HS-5 (cell line): ENCODE results near the gene P2RY2.
"Not testable (repeated sequence)": the region's sequence is repeated elsewhere in the genome, so short reads cannot be mapped to it uniquely, and the experiment has no call there.

Source experiments
- DNase-seq: peaks from one replicate; pipeline ENCODE4 v3.0.0-alpha.2; 2012; ENCODE audit warnings: low read depth

The P2RY2 gene

DNA sequence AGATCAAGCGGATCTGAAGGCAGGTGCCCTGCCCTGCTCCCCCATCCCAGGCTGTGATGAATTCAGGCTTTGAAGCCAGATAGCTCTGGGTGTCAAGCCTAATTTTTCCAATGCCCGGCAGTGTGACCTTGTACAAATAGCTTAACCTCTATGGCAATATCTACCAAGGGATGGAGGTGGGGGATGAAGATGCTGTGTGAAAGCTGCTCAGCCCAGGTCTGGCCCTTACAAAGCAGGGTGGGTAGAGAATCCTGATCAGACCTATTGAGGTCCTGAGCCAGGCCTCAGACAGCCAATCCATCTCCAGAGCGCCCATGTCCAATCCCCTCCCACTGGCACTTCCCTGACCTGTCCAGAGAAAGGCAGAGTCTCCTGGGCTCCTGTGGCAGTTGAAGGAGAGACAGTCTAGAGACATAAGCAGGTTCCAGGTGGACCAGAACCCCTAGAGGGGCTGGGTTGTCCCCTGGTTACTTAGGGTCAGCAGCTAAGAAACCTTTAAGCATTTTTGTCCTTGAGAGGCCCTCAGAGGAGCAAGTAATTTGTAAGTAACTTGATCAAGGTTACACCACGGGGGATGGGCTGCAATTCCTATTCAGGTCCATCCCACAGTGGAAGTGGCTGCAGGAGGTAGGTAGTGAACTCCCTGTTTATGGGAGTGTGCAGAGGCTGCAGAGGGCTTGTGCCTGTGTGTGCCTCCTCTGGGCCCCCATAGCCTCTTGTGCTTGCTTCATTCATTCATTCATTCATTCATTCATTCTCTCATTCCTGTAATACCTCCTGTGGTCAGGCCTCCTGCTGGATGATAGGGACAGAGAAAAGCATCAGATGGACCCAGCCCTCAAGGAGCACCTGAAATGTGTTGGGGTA, 10.4 kb downstream of the P2RY2 start:
- no peak for DNase-seq

DNA sequence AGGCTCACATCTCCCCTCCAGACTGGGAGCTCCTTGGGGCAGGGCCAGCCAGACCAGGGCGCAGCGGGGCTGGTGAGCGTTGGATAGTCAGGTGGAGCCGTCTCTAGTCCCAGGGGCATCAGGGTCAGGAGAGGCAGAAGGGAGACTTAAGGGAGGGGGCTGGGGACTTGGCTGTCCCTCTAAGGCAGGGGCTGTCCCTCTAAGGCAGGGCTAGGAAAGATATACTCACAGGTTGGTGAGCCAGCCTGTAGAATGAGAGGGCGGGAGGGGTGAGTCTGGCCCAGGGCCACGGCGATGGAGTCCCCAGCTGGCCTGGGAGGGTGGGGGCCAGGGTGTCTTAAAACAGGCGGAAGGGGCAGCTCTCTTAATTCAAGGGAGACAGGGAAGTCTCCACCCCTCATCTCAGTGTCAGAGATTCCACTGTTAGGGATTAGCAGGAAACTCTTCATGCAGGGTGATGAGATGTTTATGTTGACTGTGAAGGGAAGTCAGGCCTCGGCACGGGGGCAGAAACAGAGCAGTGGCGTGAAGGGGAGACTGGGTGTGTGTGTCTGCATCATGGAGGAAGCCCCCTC, 11.3 kb downstream of the P2RY2 start:
- no peak for DNase-seq

DNA sequence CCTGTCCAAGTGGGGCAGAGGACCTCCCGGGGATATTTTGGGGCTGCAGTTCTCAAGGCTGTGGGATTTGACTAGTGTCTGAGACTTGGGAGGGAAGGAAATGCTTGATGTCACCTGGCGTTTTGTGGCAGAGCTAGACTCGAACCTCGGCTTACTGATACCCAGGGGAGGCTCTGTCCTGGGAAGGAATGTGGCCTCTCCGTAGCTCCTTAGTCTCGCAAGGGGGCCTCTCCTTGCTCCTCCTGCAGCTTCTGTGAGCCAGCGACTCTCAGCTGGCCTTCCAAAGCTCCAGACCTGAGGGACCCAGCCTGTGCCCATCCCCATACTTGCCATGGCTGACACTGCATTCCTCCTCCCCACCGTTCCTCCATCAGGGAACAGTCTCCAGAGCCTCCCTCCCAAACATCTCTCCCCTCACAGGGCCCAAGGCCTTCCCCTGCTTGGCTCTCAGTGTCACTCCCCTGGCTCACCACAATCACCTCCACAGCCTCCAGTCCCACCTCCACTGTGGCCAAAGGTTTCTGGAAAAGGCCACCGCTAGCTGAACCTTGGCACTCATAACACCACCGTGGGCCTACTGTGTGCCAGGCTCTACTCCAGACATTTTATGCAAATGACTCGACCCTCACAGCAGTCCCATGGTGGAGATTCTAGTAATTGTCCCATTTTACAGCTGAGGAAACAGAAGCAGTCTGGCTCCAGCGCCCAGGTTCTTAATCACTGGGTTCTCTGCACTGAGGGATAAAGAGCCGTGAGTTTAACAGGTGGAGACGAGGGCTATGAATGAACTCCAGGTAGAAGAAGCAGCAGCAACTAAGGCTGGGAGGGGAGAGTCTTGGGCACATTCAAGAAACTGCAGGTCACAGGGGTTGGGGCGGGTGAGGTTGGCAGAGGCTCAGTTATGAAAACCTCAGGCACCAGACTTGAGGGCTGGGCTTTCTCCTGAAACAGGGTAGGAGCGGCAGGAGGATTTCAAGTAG, 12.1 kb downstream of the P2RY2 start:
- DNase-seq: no peak

DNA sequence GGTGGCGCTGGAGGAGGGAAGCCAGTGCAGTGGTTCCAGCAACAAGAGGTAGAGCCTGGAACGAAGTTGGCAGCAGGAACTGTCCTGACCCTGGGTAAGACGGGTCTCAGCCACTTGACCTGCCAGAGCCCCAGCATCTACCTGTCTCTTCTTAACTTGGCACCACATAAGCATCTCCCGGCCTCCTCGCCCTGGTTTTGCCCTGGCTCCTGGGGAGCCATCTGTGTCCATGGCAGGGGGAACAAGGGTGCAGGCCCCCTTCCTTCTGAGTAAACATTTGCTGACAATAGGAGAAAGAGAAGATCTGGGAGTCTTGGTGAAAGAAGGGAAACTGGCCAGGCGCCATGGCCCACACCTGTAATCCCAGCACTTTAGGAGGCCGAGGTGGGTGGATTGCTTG, 12.8 kb downstream of the P2RY2 start:
- no peak for DNase-seq

DNA sequence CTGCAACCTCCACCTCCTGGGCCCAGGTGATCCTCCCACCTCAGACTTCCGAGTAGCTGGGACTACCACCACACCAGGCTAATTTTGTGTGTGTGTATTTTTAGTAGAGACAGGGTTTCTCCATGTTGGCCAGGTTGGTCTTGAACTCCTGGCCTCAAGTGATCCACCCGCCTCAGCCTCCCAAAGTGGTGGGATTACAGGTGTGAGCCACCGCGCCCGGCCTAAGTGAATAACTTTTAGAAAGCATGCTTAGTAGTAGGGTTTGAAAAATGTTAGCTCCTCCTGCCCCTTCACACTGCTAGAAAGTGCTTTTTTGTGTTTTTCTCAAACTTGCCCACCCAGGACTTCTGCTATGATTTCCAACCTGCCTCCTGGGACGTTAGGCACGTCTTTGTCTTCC, 14.4 kb downstream of the P2RY2 start:
- not testable (repeated sequence) for DNase-seq

DNA sequence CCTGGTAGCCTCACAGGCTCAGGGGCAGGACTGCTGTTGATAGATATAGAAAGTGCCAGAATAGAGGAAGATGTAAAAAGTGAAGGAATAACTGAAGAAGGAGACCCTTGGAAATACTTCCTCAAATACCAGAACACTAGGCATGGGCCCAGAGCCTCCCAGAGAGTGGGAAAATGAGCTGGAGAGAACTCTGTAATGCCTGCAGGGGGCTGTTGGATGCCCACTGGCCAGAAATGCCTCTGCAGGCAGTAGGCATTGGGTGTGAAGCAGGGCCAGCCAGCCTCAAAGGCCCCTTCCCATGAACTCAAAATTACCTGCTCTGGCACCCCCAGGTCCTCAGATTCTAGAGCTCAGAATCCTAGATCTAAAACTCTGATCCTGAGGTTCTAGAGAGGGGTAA, 15.1 kb downstream of the P2RY2 start:
- no peak for DNase-seq

- DNase-seq: no peak
These were observed 15.8 kb downstream of the P2RY2 start for GRCh38 chr11:73233692-73234470.

- DNase-seq: no peak
These were observed 16.5 kb downstream of the P2RY2 start for GRCh38 chr11:73234471-73235181.

- DNase-seq: no peak
These were observed 17.2 kb downstream of the P2RY2 start for GRCh38 chr11:73235236-73235786.

GRCh38 chr11:73236205-73236765, 18.2 kb downstream of the P2RY2 start:
- DNase-seq: no peak

- DNase-seq: no peak
These were observed 18.8 kb downstream of the P2RY2 start for GRCh38 chr11:73236854-73237253.

- no peak for DNase-seq
These were observed 19.6 kb downstream of the P2RY2 start for GRCh38 chr11:73237471-73238290.

DNA sequence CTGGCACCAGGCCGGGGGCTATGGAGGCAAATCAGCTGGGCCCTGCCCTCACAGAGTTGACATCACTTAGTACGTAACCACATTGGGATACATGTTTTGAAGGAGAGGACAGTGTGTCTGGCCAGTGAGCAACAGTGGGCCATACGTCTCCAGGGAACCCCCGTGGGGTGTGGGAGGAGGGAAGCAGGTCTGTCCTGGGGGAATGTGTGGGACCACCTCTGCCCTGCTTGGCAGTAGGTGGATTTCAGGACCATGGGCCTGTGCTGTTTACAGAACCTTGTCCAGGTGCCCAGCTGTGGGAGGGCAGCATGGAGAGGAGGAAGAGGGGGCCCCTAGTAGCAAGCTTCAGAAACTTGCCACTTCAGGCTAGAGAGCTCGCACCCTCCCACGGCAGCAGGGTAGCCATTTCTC, 21.0 kb downstream of the P2RY2 start:
- DNase-seq: no peak

GRCh38 chr11:73239571-73240189, 21.6 kb downstream of the P2RY2 start:
- no peak for DNase-seq

- DNase-seq: no peak
These were observed 22.2 kb downstream of the P2RY2 start for GRCh38 chr11:73240190-73240781.

DNA sequence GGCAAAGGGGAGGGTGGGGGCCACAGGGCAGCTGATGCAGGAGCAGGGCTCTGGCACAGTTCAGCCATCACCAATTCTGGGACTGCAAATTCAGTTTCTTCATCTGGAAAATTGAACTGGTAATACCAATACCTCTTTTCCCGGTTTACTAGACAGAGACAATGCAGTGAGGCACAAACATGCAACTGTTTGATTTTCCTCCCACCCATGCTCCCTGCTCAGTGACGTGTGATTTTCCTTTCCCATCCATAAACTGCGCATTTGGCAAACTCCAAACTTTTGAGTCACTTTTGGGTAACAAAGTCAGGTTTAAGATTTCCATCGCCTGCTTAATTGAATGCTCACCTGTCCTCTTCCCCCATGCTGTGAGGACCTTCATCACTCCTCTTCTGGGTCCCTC, 23.2 kb downstream of the P2RY2 start:
- no peak for DNase-seq

DNA sequence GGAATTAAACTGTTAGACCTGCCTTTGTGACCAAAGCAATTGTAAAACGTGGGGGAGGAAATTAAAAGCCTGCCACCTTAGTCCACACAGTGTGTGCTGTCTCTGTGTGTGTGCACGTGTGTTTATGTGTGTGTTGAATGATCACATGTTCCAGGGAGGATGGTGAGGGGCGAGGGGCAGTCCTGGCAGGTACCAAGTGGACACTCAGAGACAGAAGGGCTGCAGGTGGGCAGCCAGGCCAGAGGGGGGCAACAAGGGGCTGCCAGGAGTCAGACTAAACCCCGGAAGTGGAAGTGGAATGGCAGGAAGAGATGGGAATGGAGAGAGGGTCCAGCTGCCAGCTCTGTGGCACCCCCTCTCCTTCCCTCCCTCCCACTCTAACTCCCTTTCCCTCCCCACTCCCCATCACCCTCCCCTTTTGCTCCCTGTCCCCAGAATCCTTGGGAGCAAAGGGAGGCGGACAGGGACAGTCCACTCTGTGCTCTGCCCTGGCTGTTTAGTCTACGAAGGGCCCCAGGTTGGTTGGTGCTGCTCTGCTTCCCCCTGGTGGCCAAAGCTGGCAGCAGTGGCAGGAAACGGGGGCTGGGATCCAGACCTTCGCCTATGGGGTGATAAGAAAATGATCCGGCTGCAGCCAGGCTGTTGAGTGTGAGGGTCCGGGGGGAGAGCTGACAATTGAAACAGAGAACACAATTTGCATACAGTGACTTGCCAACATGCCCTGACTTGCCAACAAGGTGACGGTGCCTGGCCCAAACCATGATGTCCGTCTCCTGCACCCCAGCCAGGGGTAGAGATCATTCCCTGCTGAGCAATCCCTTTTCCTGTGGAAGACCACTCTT, 24.4 kb downstream of the P2RY2 start:
- no peak for DNase-seq

DNA sequence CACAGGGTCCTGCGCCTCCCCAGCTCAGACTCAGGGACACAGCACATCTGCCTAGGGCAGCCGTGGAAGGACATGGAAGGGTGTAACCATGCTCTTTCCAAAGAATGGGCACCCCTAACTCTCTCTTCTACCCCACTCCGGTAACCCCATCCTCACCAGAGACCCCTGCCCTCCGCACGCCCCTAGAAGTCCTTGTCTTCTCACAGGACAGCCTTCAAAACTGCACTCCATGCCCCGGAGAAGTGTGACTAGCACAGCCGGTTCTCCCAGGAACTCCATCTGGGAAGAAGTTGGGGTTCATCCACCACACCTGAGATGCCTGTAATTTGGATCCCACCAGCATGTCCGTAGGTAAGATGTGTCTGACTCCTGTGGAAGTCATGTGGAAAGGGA, 25.0 kb downstream of the P2RY2 start:
- DNase-seq: no peak
